Endothelial cell of umbilical vein (primary cell): ENCODE measurements around the gene KLC3. TPM values are rescaled to one million over a fixed set of nuclear protein-coding genes. Genes with fewer than 3 reads are reported as not detected.

Source experiments
- BruUV-seq: library from RNA; stranded (reverse); fragments of 400-500 nt; replicated peaks from 2 replicates; lab custom pipeline; 2021; lab: Mats Ljungman, UMichigan
- CTCF ChIA-PET: fragments of 300-600, 350-600 bp; sonication (Branson Sonifier 250); formaldehyde crosslinking; loops from one replicate; lab custom pipeline; 2021; ENCODE audit warnings: antibody characterized with exemption, inconsistent platforms; lab: Charles Lee
- POLR2A ChIA-PET: fragments of 300-600, 350-600 bp; sonication (Branson Sonifier 250); formaldehyde crosslinking; loops from one replicate; lab custom pipeline; 2021; ENCODE audit warnings: antibody characterized with exemption, inconsistent platforms; lab: Charles Lee
- DNase-seq: peaks from one replicate; pipeline ENCODE4 v3.0.0-alpha.2; 2011; ENCODE audit warnings: low read depth, low spot score
- FAIRE-seq: peaks from 2 replicates; lab custom pipeline; 2011; peaks lifted over from hg19 to GRCh38; lab: Jason Lieb, UNC
- H2AFZ ChIP-seq: 2 replicates; pipeline ENCODE4 v1.6.0; 2012; ENCODE audit warnings: low read depth, low read length, control low read depth, inconsistent platforms
- H3K27ac ChIP-seq: 2 replicates; pipeline ENCODE4 v1.5.1; 2011; ENCODE audit warnings: low read depth, mild to moderate bottlenecking, control low read depth, low read length, moderate library complexity; ENCODE audit not compliant: insufficient read depth
- H3K27me3 ChIP-seq, 2 experiments: 2 replicates each; pipeline versions ENCODE4 v1.6.0 to v1.6.1; 2011; ENCODE audit warnings: low read length in 2 of 2, mixed read lengths in 1 of 2; ENCODE audit not compliant: control insufficient read depth in 2 of 2, insufficient read depth in 2 of 2
- H3K36me3 ChIP-seq, 2 experiments: 2 replicates in 1 of 2; 3 replicates in 1 of 2; pipeline ENCODE4 v1.5.1; 2011; ENCODE audit warnings: low read length in 2 of 2, mild to moderate bottlenecking in 1 of 2, moderate library complexity in 1 of 2; ENCODE audit not compliant: control insufficient read depth in 2 of 2, insufficient read depth in 2 of 2; ENCODE audit errors: extremely low read depth in 1 of 2
- H3K4me1 ChIP-seq: 3 replicates; pipeline ENCODE4 v1.5.1; 2011; ENCODE audit warnings: mild to moderate bottlenecking, low read length; ENCODE audit not compliant: control insufficient read depth, insufficient read depth; ENCODE audit errors: extremely low read depth
- H3K4me2 ChIP-seq: 2 replicates; pipeline ENCODE4 v1.6.1; 2011; ENCODE audit warnings: low read length, control low read depth, mixed read lengths; ENCODE audit not compliant: insufficient read depth
- H3K4me3 ChIP-seq, 3 experiments: fragments of 200-600 bp in 1 of 3; sonication (generic), shearing (Covaris generic) in 1 of 3; replicated peaks in 1 of 3; 2 replicates each; pipeline ENCODE4 v1.5.1; 2011 to 2016; ENCODE audit warnings: control low read depth in 3 of 3, low read length in 3 of 3, mild to moderate bottlenecking in 2 of 3, inconsistent platforms in 1 of 3, low read depth in 1 of 3, moderate library complexity in 1 of 3; ENCODE audit not compliant: insufficient read depth in 1 of 3
- H3K79me2 ChIP-seq: 2 replicates; pipeline ENCODE4 v1.6.0; 2012; ENCODE audit warnings: low read length, inconsistent platforms; ENCODE audit not compliant: control insufficient read depth, insufficient read depth
- H3K9ac ChIP-seq: replicated peaks from 2 replicates; pipeline ENCODE3; 2011; ENCODE audit warnings: low read length, control low read depth; ENCODE audit not compliant: insufficient read depth; ENCODE audit errors: extremely low read depth
- H3K9me1 ChIP-seq: replicated peaks from 3 replicates; pipeline ENCODE4 v1.6.0; 2011; ENCODE audit warnings: mild to moderate bottlenecking, low read length; ENCODE audit not compliant: control insufficient read depth, insufficient read depth; ENCODE audit errors: extremely low read depth
- H3K9me3 ChIP-seq: replicated peaks from 2 replicates; pipeline ENCODE4 v1.5.1; 2012; ENCODE audit warnings: low read length, inconsistent platforms; ENCODE audit not compliant: control insufficient read depth, insufficient read depth
- H4K20me1 ChIP-seq: replicated peaks from 2 replicates; pipeline ENCODE3; 2011; ENCODE audit warnings: mild to moderate bottlenecking, low read length; ENCODE audit not compliant: control insufficient read depth, insufficient read depth; ENCODE audit errors: extremely low read depth
- CTCF ChIP-seq, 2 donors: IDR thresholded peaks; 1 replicate in 1 of 2; 2 replicates in 1 of 2; pipeline ENCODE4 v1.5.1; 2011; ENCODE audit warnings: low read length in 2 of 2, mild to moderate bottlenecking in 2 of 2, moderate library complexity in 2 of 2, control low read depth in 1 of 2, inconsistent platforms in 1 of 2, low read depth in 1 of 2; ENCODE audit not compliant: insufficient read depth in 1 of 2; ENCODE audit errors: extremely low read depth in 1 of 2
- EZH2 ChIP-seq: IDR thresholded peaks from 2 replicates; pipeline ENCODE4 v1.6.1; 2012; ENCODE audit warnings: borderline replicate concordance, low read depth, mild to moderate bottlenecking, moderate library complexity, low read length, inconsistent platforms; ENCODE audit not compliant: severe bottlenecking
- FOS ChIP-seq: IDR thresholded peaks from 2 replicates; pipeline ENCODE4 v1.6.1; 2011; ENCODE audit warnings: mild to moderate bottlenecking, low read length, moderate library complexity, borderline replicate concordance; ENCODE audit not compliant: insufficient read depth
- GATA2 ChIP-seq: IDR thresholded peaks from 2 replicates; pipeline ENCODE4 v1.7.0; 2011; ENCODE audit warnings: low read depth, mild to moderate bottlenecking, moderate library complexity, mixed read lengths, low read length; ENCODE audit not compliant: insufficient read length, insufficient read depth
- JUN ChIP-seq: IDR thresholded peaks from 2 replicates; pipeline ENCODE4 v1.6.1; 2011; ENCODE audit warnings: borderline replicate concordance, low read depth; ENCODE audit not compliant: insufficient read length, insufficient read depth
- MAX ChIP-seq: IDR thresholded peaks from 2 replicates; pipeline ENCODE4 v1.6.1; 2011; ENCODE audit not compliant: insufficient read depth, insufficient read length
- MYC ChIP-seq: IDR thresholded peaks from one replicate; pipeline ENCODE4 v1.6.1; 2011; ENCODE audit warnings: mild to moderate bottlenecking, low read depth, low read length
- POLR2A ChIP-seq: IDR thresholded peaks from 2 replicates; pipeline ENCODE4 v1.6.1; 2012; ENCODE audit warnings: low read depth, mild to moderate bottlenecking, control low read depth, low read length
- POLR2AphosphoS5 ChIP-seq: IDR thresholded peaks from 2 replicates; pipeline ENCODE4 v1.6.1; 2012; ENCODE audit warnings: low read depth, mild to moderate bottlenecking, control low read depth, low read length, moderate library complexity; ENCODE audit not compliant: insufficient read depth
- dilution Hi-C: fragments of 300-500 bp; cut with MboI; formaldehyde crosslinking; loops from one replicate; pipeline ENCODE4 v1.15.0; 2019; ENCODE audit warnings: low sequenced_read_pairs; ENCODE audit not compliant: extremely low pct_ligation_motif_present
- intact Hi-C: fragments of 100-400 bp; cut with micrococcal nuclease; formaldehyde crosslinking; loops from one replicate; pipeline ENCODE4 v1.10.0; 2022
- polyA plus RNA-seq, 4 experiments: library from polyadenylated mRNA; depleted of rRNA in 3 of 4; stranded (reverse) in 3 of 4; unstranded in 1 of 4; fragments of >200 nt; gene quantifications; 2 replicates each; pipeline versions ENCODE4 v1.2.1 to v1.2.3, GENCODE V29; 2011 to 2012; ENCODE audit warnings: missing spikeins in 1 of 4
- total RNA-seq: library from RNA; stranded (reverse); gene quantifications from 2 replicates; pipeline ENCODE4 v1.2.3, GENCODE V29; 2021

Gene KLC3
- total and polyA plus RNA-seq, 2 donors (not counting 3 experiments of a cell fraction or from before 2014, with no cell fraction given), result not detected

- no peak overlapping the region for H3K9ac ChIP-seq
- H3K36me3 ChIP-seq, result peaks cover 0 to 2% of the 10 kb centered on the region in 2 experiments
- H3K79me2 ChIP-seq, result no peaks in the 10 kb centered on the region
- peaks cover 0 to 7% of the 10 kb centered on the region in 2 experiments for H3K27me3 ChIP-seq
- no peaks in the 10 kb centered on the region for H3K9me1 ChIP-seq
- intact Hi-C loops, result no loop called here
- POLR2A ChIA-PET, result no interaction called here
- CTCF ChIA-PET, result no interaction called here
- H3K4me2 ChIP-seq, result no peak overlapping the region
- FAIRE-seq, result no peak
- no peak for DNase-seq
- no peaks in the 10 kb centered on the region for H3K4me1 ChIP-seq
- no peak overlapping the region for H3K4me3 ChIP-seq
- H4K20me1 ChIP-seq, result no peaks in the 10 kb centered on the region
- no peak overlapping the region for H2AFZ ChIP-seq
- dilution Hi-C loops, result no loop called here
- no peak overlapping the region for H3K27ac ChIP-seq
- no peak for TF ChIP-seq GATA2
- no peak for TF ChIP-seq CTCF (IDR thresholded peaks at IDR 0.05; ENCODE audit: extremely low read depth in 1 of 2, insufficient read depth in 1 of 2, low read depth in 1 of 2, low read length in 2 of 2)
- TF ChIP-seq MYC, result no peak
- no peak for TF ChIP-seq EZH2
- no peaks in the 10 kb centered on the region for H3K9me3 ChIP-seq
- BruUV-seq, result no TSS peak
Observed at GRCh38 chr19:45302416-45302815, 38.1 kb upstream of the KLC3 start.

DNA sequence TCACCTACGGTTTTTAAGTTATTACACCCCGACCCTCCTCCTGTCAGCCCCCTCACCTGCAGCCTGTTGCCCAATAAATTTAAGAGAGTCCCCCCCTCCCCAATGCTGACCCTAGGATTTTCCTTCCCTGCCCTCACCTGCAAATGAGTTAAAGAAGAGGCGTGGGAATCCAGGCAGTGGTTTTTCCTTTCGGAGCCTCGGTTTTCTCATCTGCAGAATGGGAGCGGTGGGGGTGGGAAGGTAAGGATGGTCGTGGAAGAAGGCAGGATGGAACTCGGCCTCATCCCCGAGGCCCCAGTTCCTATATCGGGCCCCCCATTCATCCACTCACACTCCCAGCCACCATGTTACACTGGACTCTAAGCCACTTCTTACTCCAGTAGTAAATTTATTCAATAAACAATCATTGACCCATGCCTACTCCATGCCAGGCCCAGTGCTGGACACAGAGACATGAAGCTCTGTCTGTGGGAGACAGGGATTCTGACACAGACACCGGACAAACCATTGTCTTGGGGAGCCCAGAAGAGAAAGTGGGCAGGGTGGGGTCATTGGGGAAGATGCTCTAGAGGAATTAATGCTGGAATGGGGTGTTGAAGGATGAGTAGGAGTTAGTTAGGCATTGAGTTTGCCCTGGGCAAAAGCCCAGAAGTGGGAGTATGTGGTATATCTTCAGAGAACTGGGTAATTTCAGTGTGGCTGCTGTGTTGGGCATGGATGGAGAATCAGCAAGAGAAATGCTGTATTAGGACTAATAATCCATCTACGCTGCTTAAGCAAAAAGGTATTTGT, 37.1 kb upstream of the KLC3 start:
- no peak overlapping the region for H3K9ac ChIP-seq
- dilution Hi-C loops (no loop called here), intact Hi-C loops (no loop called here)
- no peak overlapping the region for H3K4me2 ChIP-seq
- BruUV-seq, result TSS peak; percentile 53
- ChIA-PET CTCF (no interaction called here), POLR2A (no interaction called here)
- H3K79me2 ChIP-seq, result no peaks in the 10 kb centered on the region
- no peak overlapping the region for H2AFZ ChIP-seq
- no peaks in the 10 kb centered on the region for H3K9me3 ChIP-seq
- H4K20me1 ChIP-seq, result no peaks in the 10 kb centered on the region
- peaks cover 0 to 2% of the 10 kb centered on the region in 2 experiments for H3K36me3 ChIP-seq
- H3K4me3 ChIP-seq, result no peak overlapping the region
- no peak for DNase-seq
- no peak overlapping the region for H3K27ac ChIP-seq
- TF ChIP-seq MYC (no peak), EZH2 (no peak), GATA2 (no peak), JUN (no peak), POLR2AphosphoS5 (no peak), FOS (no peak), CTCF (IDR thresholded peaks at IDR 0.05; ENCODE audit: extremely low read depth in 1 of 2, insufficient read depth in 1 of 2, low read depth in 1 of 2, low read length in 2 of 2) (no peak), MAX (no peak), POLR2A (no peak)
- no peaks in the 10 kb centered on the region for H3K9me1 ChIP-seq
- no peak for FAIRE-seq
- no peaks in the 10 kb centered on the region for H3K4me1 ChIP-seq
- peaks cover 0 to 7% of the 10 kb centered on the region in 2 experiments for H3K27me3 ChIP-seq
